Embryonic facial prominence (tissue), 1 donor: ENCODE results near the gene ABCG2.
"Not testable (repeated sequence)": the region's sequence is repeated elsewhere in the genome, so short reads cannot be mapped to it uniquely, and the experiment has no call there.

Source experiments
- DNase-seq: peaks from one replicate; pipeline ENCODE4 v3.0.0-alpha.2; 2016; ENCODE audit errors: extremely low spot score

Gene ABCG2

DNA sequence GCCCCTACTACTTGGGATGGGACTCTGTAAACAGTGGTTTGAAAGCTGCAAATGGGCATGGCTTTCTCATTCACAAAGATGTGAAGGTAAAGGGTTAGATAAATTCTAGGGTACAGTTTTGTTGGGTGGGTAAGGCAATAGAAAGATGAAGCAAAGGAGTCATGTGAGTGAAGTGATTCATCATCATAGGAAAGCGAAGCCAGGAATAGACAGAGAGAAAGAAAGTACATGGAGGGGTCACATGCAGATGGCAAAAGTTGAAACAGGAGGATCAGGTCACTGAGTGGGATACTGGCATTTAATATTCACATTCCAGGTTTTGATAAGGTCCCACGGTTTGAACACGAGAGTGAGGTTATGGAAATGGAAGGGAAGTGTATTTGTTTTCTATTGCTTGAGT lies 8.2 kb upstream of the ABCG2 start:
- no peak for DNase-seq

DNA sequence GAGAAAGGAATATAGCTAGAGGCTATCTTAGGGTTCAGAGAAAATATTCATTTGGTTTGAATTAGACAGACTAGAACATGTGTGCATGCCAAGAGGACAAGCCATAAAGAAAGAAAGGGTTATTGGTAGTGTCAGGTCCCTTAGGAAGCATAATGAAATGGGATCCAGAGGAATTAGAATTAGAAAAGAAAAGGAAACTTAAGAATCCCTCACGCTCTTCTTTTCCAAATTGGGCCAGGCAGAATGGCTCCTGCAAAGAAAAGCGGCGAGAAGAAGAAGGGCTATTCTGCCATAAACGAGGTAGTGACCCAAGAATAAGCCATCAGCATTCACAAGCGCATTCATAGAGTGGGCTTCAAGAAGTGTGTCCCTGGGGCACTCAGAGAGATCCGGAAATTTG lies 4.9 kb upstream of the ABCG2 start:
- no peak for DNase-seq

DNA sequence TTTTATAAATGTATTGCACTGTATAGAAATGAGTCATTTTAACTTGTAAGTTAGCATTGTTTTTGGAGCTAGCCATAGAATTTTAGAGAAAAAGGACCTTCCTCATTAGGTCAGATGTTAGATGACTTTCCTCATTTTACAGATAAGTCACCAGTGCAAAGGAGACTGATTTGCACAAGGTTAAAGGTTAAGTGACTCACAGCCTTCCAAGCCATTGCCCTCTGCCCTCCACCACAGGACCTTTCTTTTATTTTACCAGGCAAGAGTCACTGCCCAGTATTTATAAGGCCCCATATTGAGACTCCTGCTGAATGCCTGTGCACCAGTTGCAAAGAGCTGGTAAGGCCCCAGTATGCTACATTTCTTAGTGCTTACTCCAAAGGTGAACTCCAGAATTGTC lies 4.2 kb upstream of the ABCG2 start:
- DNase-seq = no peak

DNA sequence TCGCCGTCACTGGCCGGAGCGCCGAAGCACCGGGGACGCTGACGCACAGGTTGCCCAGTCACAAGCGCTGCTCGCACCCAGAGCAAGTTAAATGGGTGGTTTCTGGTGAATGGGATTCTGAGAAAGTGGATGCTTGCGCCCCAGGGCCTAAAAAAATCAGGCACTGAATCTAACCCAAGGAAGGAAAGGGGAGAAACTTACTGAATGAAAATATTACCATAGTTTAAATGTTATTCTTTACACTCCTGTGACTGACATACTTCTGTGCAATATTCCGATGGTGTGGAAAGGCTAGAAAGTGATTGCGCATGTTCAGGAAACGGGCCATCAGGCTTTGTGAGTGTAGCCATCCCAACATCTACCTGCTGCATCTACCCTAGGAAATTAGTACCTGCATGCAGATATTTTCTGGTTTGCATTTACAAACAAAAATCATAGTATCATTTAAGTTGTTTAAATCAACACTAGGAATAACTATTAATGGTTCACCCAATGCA lies 838 bp upstream of the ABCG2 start:
- DNase-seq = no peak

DNA sequence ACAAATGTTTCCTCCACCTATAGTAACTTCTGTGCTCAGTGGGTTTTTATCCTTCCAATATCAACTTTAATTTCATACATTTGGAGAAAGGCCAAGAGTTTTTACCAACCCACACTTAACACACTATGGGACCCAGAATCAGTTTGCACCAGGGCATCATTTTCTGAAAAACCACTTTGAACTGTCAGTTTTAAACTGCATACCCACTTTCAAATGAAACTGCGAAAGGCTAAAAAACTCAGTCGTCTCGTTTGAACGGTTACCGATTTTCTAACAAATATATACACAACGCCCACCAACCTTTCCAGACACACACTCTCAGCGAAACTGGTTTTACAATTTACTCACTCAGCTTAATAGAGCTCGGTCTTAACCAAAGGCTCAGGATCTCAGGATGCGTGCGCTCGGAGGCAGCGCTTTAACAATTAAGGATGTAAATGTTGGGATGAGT lies 376 bp downstream of the ABCG2 start:
- peak; percentile 13 for DNase-seq

DNA sequence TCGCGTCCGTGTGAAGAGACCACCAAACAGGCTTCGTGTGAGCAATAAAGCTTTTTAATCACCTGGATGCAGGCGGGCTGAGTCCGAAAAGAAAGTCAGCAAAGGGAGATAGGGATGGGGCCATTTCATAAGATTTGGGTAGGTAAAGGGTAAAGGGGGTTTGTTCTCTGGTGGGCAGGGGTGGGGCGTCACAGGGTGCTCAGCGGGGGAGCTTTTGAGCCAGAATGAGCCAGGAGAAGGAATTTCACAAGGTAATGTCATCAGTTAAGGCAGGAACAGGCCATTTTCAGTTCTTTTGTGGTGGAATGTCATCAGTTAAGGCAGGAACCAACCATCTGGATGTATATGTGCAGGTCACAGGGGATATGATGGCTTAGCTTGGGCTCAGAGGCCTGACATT lies 6.1 kb downstream of the ABCG2 start:
- DNase-seq = not testable (repeated sequence)

DNA sequence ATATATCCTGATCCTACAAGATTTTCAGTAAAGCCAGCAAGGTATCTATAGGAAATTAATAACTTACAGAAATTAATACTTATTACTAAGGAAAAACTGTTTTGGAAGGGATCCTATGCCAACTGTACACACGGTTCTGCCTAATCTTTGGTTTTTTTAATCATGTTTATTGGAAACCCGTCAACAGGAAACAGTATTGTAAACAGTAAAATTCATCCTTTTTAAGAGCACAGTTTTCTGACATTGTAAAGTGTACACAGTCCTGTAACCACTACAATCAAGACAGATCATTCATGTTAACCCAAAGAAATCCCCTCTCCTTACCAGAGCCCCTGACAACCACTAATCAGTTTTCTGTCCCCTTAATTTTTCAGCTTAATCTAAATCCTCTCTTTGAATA lies 9.9 kb downstream of the ABCG2 start:
- no peak for DNase-seq

DNA sequence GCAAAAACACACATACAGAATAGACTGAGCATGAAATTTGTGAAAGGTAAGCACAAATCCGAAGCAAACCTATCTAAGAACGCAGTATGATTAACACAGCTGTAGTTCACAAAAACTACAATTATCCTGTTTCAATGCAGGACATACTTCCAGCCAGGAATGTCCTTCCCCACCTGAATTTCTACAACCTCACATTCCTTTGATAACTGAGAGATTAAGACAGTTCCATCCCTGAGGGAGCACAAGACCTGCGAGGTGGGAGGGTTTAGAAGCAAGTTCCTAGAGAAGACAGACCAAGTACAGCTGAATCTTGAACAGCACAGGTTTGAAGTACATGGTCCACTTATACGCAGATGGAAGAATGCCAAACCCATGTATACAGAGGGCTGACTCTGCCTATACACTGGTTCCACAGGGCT lies 10.6 kb downstream of the ABCG2 start:
- DNase-seq = no peak

DNA sequence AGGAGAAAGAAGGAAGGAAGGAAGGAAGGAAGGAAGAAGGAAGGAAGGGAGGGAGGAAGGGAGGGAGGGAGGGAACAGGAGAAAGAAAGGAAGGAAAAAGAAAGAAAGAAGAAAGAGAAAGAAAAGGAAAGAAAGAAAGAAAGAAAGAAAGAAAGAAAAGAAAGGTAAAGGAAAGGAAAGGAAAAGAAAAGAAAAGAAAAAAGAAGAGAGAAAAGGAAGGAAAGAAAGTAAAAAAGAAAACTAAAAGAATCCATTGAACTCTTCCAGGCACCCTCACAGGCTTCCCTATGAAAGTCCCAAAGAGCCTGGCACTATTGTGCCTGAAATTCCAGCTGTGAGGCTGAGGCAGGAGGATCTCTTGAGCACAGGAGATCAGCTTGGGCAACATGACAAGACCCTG lies 11.5 kb downstream of the ABCG2 start:
- no peak for DNase-seq

DNA sequence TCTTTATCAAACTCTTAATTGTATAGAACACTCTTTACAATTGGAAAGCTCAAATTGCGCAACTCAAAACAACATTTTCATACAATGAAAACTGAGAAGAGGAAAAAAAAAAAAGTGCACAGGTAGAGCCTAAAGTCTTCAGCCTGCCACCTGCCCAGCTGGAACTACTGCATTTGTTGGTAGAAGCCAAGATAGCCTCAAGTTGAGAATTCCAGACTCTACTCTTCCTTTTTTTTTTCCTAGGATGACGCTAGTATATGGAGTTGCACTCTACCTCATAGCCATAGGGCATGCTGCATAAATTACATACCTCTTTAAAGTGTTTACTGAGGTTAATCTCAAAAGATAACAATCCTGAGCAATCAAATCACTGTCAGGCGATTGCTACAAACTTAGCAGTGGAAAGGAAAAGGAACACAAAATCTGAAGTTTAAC lies 13.6 kb downstream of the ABCG2 start:
- no peak for DNase-seq

DNA sequence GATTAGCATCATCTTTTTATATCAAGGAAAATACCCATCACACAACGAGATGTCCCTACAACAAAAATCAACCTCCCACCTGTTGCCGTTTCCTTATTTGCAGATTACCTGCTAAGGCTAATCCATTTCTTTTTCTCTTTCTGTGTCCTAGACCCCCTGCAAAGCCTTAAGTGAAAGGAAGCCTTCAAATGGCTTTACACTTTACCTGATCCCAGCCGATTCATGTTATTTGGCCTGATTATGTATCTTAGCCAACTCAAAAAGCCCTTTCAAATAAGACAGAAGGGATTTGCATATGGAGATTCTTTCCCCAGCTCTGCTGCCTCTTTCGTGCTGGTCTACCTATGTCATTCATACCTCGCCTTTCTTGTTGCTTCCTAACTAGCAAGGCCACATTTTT lies 14.4 kb downstream of the ABCG2 start:
- DNase-seq = no peak

DNA sequence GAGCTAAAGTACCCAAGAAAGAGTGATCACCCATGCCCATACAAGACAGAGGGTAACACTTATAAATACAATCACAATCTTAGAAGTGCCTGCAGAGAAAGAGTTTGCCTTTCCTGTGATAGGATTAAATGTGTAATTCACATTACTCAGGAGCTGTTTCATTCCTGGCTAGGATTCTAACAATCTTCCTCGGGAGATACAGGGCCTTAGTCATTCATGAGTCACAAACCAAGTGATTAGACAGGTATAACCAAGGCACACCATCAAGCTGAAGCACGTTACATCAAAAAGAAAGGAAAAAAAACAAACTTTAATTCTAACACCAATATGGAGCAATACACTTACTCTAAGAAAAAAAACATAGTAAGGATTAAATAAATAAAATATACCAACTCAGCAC lies 14.9 kb downstream of the ABCG2 start:
- no peak for DNase-seq

DNA sequence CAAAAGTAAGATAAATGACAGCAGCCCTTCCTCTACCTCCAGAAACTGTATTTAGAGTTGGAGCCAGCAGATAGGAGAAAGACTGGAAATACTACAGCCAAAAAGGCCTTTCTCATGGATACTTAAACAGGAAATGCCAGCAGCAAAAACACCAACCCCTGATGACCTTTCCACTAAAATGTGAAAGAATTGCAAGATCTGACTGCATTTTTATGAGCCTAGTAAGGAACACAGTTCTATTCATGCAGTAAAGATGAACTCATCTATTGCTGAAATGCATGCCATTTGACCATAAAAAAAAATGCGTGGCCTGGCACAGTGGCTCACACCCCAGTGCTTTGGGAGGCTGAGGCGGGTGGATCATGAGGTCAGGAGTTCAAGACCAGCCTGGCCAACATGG lies 19.9 kb downstream of the ABCG2 start:
- DNase-seq = no peak

DNA sequence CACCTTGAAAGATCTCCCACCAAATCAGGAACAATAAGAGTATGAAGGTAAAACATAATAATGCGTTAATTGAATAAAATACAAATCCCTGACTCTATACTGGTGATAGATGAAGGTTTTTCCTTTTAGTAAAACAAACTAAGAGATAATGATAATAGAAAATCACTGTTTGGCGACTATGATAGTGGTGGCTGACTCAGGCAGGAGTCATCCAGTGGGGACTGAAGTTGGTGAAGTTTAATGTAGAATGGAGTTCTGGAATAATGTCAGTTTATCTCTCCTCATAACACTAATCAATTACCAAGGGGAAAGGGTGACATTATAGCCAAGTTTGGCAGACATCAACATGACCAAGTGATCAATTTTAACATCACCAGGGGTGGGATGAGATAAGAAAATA lies 21.3 kb downstream of the ABCG2 start:
- no peak for DNase-seq

DNA sequence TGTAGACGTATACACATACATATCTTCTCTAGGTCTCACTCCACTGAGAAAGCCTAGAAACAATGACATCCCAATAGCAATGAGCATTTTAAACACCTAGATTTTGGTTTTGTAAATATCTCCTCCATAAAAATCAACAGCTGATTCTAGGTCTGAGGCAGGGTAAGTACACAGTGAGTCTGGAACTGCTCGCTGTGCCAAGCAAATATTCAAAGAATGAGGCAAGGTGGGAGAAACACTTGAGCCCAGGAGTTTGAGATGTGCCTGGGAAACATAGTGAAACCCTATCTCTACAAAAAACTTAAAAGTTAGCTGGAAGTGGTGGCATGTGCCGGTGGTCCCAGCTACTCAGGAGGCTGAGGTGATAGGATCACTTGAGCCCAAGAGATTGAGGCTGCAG lies 22.2 kb downstream of the ABCG2 start:
- no peak for DNase-seq

DNA sequence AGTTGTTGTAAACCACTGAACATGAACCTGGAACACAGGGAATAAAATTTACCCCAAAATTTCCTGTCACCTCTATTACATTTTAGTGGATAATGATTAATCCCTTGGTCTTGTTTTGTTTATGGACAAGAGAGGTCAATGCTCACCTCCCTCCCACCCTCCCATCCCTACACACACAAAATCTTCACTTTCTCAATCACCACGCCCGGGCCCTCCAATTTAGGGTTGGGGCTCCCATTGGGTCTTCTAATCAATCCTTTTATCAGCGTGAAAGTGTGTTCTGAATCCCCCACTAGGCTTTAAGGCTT lies 23.1 kb downstream of the ABCG2 start:
- no peak for DNase-seq

DNA sequence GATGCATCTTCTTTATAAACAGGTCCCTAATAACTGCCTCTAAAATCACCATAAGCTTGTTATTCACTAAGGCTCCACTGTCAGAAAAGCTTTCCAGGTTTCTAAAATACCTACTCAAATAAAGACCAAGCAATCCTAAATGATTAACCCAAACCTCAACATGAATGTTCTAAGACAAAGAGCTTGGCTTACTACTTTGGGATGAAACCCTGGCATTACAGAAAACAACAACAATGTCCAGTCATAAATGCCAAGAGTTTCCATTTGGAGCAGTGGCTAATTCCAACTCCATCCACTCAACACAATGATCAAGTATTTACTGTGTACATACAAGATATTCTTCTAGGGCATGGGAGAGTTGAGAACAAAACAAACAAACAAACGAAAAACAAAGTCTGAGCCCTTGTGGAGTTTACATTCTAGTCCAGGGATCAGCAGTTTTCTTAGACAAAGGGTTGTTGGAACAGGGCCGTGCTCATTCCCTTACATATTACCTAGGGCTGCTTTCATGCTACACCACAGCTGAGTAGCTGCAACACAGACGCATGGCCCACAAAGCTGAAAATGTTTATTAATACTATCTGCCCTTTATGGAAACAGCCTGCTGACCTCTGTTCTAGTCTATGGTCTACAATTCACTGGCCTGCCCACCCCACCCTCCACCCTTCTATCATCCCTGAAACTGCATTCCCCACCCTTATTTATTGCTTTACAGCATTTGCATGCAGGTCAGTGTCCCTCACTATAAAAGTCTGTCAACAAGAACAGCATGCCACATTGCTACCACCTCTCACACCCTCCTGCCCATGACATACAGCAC lies 23.7 kb downstream of the ABCG2 start:
- no peak for DNase-seq

DNA sequence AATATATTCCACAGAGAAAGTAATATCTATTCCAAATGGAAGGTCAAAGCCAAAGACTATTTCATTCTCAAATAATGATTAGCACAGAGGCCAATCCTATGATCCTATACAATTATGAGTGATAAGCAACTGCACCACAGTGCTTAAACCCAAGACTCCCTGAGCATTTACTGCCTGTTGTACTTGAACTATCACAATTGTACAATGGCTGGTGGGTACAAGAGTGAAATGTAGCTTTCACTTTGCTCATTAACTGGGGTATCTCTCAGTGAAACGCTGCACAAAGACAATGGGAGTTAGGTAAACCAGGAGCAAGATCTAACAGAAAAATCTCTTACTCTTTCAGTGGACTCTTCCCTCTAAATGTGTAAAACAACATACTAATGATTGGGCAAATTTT lies 24.3 kb downstream of the ABCG2 start:
- no peak for DNase-seq

DNA sequence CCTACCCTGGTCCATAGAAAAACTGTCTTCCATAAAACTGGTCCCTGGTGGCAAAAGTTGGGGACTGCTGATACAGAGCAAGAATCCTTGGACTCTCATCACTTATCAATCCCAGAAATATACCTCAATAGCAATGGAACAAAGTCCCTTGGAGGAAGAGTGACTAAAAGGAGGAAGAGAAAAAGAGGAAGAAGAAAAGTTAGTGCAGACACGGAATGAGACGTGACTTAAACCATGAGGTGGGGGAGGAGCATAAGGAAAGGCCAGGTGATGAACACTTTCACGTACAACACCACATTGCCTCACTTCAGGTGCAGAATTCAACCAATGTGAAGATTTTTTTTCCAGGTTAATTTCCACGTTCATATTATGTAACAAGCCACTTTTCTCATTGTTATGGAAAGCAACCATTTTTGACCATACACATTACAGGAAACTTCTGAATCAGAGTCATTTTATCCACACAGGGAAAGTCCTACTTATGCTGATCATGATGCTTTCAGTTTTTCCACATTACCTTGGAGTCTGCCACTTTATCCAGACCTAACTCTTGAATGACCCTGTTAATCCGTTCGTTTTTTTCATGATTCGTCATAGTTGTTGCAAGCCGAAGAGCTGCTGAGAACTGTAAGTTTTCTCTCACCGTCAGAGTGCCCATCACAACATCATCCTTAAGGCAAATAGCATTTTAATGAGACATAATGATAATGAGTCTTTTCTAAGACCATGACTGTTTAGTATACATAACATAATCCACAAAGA lies 27.7 kb downstream of the ABCG2 start:
- DNase-seq = no peak

DNA sequence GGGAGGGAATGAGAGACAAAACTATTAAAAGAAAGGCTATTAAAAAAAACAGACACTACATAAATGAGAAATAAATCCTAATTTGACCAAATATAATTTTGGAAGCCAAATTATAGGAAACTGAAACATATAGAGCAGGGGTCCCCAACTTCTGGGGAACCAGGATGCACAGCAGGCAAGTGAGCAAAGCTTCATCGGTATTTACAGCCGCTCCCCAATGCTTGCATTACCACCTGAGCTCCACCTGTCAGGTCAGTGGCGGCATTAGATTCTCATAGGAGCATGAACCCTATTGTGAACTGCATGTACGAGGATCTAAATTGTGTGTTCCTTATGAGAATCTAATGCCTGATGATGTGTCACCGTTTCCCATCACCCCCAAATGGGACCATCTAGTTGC lies 28.4 kb downstream of the ABCG2 start:
- DNase-seq = no peak

DNA sequence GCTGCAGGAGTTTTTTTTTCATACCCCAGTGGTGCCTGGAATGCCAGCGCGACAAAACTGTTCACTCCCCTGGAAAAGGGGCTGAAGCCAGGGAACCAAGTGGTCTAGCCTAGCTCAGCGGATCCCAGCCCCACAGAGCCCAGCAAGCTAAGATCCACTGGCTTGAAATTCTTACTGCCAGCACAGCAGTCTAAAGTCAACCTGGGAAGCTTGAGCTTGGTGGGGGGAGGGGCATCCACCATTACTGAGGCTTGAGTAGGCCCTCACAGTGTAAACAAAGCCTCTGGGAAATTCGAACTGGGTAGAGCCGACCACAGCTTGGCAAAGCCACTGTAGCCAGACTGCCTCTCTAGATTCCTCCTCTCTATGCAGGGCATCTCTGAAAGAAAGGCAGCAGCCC lies 36.2 kb downstream of the ABCG2 start:
- not testable (repeated sequence) for DNase-seq

DNA sequence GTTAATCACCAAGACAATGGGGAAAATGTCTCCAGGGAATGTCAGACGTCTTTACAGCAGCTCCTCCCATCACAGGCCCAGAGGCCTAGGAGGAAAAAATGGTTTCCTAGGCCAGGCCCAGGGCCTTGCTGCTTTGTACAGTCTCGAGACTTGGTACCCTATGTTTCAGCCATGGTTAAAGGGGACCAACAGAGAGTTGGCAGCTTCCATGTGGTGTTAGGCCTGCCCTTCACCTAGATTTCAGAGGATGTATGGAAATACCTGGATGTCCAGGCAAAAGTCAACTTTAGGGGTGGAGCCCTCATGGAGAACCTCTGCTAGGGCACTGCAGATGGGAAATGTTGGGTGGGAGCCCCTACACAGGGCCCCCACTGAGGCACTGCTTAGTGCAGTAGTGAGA lies 38.5 kb downstream of the ABCG2 start:
- no peak for DNase-seq

DNA sequence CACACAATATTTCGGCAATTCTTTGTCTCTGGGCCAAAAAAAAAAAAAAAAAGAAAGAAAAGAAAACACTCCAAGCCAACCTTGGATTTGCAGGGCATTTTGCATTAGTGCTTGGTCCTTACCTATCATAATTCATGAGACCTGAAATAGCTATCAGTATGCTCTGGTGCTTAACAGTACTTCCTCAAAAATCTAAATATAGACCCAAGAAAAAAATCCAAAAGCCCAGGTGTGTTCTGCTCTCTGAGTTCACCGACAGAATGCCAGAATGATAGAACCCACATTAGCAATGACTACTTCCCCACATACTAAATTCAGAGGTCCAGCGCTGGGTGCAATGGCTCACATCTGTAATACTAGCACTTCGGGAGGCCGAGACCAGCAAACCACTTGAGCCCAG lies 42.9 kb downstream of the ABCG2 start:
- DNase-seq = no peak
